Right lung (tissue), 5 donors: ENCODE measurements around the gene PREX1. TPM values are rescaled to one million over a fixed set of nuclear protein-coding genes. Genes with fewer than 3 reads are reported as not detected.

Experiments
- DNase-seq, 2 donors: peaks; one replicate each; pipeline ENCODE4 v3.0.0-alpha.2; 2013
- polyA plus RNA-seq, 5 donors: library from polyadenylated mRNA; unstranded; fragments of 120-200 nt; gene quantifications; one replicate each; pipeline versions ENCODE4 v1.2.1 to v1.2.3, GENCODE V29; 2013; ENCODE audit warnings: inconsistent platforms in 1 of 5, low replicate concordance in 1 of 5; ENCODE audit not compliant: insufficient read length in 5 of 5, insufficient read depth in 1 of 5

PREX1 gene
- polyA plus RNA-seq, 5 donors: 17.8 to 29.9 (median 19.7) TPM

- no peak for DNase-seq
Observed at GRCh38 chr20:48683467-48684175, 144.2 kb downstream of the PREX1 start.

GRCh38 chr20:48682529-48683363 lies 145.1 kb downstream of the PREX1 start:
- DNase-seq: peak; percentile 90 to 91

- no peak for DNase-seq
Observed at GRCh38 chr20:48681873-48682426, 145.8 kb downstream of the PREX1 start.

- no peak for DNase-seq
Observed at GRCh38 chr20:48681201-48681872, 146.5 kb downstream of the PREX1 start.

GRCh38 chr20:48680650-48681049 lies 147.1 kb downstream of the PREX1 start:
- DNase-seq: no peak

GRCh38 chr20:48679599-48679998 lies 148.2 kb downstream of the PREX1 start:
- no peak for DNase-seq

- DNase-seq: no peak
Observed at GRCh38 chr20:48679011-48679410, 148.8 kb downstream of the PREX1 start.

- DNase-seq: no peak
Observed at GRCh38 chr20:48678421-48678820, 149.4 kb downstream of the PREX1 start.

GRCh38 chr20:48676795-48677460 lies 150.9 kb downstream of the PREX1 start:
- DNase-seq: no peak

- DNase-seq: no peak
Observed at GRCh38 chr20:48676125-48676524, 151.7 kb downstream of the PREX1 start.

- no peak for DNase-seq
Observed at GRCh38 chr20:48674461-48674860, 153.3 kb downstream of the PREX1 start.

GRCh38 chr20:48673507-48673906 lies 154.3 kb downstream of the PREX1 start:
- DNase-seq: no peak

- no peak for DNase-seq
Observed at GRCh38 chr20:48672324-48672723, 155.5 kb downstream of the PREX1 start.

- DNase-seq: no peak
Observed at GRCh38 chr20:48671141-48671540, 156.7 kb downstream of the PREX1 start.

GRCh38 chr20:48669946-48670605 lies 157.7 kb downstream of the PREX1 start:
- DNase-seq: no peak

- DNase-seq: peak; percentile 82 to 85
Observed at GRCh38 chr20:48668451-48668946, 159.3 kb downstream of the PREX1 start.

GRCh38 chr20:48667889-48668413 lies 159.8 kb downstream of the PREX1 start:
- no peak for DNase-seq

GRCh38 chr20:48667481-48667880 lies 160.3 kb downstream of the PREX1 start:
- DNase-seq: no peak

- no peak for DNase-seq
Observed at GRCh38 chr20:48665785-48666184, 162.0 kb downstream of the PREX1 start.

GRCh38 chr20:48662711-48663110 lies 165.1 kb downstream of the PREX1 start:
- no peak for DNase-seq
